GM21576 (cell line): ENCODE data around the gene RAB26.
"Not testable (repeated sequence)": the region's sequence is repeated elsewhere in the genome, so short reads cannot be mapped to it uniquely, and the experiment has no call there.

Source experiments
- ATAC-seq: cut with Tn5 transposase; IDR thresholded peaks from one replicate; pipeline ENCODE4 v1.9.1; 2021; ENCODE audit warnings: mild to moderate bottlenecking, moderate library complexity; ENCODE audit not compliant: unreplicated experiment

RAB26 gene

DNA sequence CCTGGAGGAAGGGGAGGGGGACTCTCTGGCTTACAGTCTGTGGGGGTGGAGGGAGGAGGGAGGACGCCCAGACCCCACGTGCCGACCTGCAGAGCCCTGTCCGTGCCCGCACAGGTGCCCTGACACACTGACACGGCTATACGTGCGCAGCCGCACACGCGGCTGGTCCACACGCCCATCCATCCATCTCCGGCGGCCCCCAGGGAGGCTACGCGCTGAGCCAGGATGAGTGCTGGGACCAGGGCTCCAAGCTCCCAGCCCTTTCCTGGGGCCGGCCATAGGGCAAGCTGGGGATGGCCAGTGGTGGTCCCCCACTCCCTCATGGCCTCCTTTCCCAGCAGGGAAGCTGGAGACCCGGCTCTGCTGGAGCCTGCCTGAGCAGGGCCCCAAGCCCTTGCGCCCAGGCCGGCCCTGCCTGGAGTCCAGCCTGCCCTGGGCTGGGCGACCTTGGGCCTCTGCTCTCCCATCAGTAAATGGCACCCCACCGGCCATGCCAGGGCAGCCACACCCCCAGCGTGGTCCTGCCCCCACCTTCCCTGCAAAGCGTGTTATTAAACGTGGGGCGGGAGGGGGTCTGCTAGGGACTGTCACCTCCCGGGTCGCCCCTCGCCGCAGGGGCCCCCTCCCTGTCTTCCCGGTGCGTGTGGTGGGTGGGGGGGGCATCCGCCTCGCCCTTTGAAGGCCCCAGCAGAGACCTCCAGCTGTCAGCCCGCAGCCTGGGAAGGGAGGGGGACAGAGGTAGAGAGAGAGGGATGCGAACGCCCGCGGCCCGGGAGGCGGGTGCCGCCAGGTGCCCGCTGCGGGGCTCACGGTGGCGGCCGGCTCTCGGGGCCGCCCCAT, 47.1 kb downstream of the RAB26 start:
- no peak for ATAC-seq

DNA sequence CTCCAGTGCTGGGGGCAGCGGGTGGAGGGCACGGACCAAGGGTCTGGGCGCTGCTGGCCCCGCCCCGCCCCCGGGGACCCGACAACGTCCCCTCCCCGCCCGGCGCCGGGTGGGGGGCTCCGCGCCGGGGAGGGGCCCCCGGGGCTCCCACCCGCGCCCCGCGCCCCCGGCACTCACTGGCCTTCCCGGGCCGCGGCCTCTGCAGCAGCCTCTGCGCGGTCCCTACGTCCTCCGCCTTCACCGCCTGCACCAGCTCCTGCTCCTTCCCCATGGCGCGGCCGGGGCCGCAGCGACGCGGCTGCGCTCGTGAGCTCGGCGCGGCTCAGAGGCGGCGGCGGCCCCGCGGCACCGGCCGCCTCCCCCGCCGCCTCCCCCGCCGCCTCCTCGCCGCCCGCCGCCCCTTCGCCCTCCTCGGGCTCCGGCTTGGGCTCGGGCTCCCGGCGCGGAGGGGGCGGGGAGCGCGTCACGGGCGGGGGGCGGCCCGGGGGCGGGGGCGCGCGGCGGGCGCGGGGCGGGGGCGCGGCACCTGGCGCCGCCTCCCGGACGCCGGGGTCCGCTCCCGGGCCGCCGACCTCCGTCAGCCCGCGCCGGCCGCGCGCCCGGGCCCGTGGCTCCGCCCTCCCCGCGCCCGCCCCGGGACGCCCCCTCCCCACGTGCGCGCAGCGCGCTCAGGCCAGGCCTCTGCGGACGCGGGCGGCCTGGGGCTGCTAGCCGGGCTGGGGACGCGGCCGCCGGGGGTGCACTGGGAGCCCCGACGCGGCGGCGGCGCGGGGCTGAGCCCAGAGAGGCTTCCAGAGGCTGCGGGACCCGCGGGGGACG, 47.9 kb downstream of the RAB26 start, which contains the start of gene CASKIN1:
Gene CASKIN1, minus strand, starts transcription at position 444 of the 819 bp plus-strand sequence. Its CDS starts 173 bp downstream, at position 271.
- no peak for ATAC-seq

DNA sequence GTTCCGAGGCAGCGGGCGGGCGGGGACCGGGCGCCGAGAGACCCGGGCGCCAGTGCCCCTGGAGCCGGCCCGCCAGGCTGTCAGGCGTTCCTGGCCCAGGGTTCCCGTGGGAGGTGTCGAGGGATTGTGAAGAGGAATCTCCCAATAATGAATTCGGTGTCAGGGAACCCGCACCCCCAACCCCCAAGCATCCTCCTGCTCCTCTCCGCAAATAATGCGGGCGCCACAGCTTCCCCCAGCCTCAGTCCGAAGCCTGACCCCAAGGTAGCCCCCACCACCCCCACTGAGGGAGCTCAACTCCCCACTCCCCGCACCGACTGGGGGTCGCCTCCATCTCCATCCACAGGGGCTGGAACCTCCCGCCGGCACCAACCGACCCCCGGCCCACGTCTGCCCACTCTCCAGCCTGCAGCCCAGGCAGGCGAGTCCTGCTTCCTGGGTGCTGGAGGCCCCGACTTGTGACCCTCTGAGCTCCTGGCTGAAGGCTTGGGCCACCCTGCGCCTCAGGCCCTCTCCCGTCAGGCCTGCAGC, 48.6 kb downstream of the RAB26 start:
- no peak for ATAC-seq

DNA sequence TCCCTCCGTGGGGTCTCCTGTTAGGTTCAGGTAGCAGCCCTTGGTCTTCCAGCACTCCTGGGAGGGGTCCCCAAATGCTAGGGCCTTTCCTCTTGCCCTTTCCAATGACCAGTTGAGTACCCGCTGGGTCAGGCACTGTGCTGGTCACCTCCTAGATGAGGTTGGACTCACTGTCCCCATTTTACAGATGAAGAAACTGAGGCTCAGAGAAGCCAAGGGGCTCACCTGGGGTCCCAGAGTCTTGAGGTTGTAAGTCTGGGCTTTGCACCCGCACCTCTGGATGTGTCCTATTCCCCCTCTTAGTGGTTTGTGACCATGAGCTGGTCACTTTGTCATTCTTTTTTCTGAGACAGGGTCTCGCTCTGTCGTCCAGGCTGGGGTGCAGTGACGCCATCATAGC, 49.3 kb downstream of the RAB26 start:
- ATAC-seq, result no peak

DNA sequence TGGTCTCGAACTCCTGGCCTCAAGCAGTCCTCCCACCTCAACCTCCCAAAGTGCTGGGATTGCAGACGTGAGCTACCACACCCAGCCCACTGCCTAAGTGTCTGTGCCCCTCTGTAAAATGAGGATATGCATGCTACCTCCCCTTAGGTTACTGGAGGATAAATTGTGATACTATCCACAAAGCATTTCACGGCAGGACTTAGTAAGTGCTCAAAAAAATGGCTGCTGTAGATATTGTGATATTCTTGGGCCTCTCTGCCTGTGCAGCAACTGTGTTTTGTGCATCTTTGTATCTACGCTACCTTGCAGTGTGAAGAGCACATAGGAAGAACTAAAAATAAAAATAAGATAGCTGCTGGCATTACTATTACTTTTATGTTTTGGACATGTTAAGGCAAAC, 49.9 kb downstream of the RAB26 start:
- no peak for ATAC-seq

DNA sequence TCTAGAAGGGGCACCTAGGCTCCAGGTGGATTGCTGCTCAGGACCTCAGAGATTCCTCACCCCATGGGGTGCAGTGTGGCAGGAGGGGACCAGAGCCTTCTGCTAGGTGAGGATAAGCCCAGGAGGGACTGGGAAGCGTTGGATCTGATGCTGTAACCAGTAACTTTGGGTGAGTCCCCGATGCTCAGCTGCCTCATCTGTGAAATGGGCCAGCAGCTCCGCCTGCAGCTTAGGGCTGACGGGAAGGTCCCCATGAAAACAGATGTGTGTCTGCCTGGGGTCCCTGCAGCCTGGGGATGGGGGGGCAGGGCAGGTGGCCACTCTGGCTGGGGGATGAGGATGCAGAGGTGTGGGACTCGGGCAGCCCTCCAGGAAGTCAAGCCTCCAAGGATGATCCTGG, 50.7 kb downstream of the RAB26 start:
- no peak for ATAC-seq

DNA sequence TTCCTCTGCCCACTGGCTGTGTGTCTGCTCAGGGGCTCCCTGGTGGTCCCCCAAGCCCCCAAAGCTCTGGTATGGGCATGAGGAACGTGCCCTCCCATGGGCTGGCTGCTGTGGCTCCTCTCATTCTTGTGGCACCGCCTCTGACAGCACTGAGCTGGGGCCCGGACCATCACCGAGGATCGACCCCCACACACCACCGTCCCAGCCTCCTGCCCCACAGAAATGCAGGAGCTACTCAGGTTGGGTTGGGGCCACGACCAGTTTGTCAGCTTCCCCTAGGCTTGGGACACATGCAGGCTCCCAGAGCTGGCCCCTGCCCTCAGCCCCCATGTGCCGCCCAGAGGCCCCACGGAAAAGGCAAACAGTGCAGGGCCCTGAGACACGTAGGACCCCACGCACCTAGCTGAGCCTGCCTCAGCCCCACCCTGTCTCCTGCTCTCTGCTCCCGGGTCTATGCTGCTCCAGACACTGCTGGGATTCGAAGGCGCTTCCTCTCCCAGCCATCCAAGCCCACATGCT, 51.3 kb downstream of the RAB26 start:
- no peak for ATAC-seq

DNA sequence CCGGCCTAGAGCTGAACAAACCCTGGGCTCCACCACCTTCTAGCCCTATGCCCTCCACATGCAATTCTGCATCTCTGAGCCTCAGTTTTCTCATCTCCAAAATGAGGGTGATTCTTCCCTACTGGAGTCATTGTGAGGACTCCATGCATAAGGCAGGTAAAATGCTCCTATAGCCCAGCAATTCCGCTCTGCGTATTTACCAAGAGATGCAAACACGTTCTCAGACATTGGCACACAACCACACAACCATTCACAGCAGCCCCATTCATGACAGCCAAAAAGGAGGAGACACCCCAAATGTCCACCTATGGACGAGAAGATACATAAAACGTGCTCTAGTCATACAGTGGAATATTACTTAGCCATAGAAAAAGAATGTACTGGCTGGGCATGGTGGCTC, 51.9 kb downstream of the RAB26 start:
- no peak for ATAC-seq

DNA sequence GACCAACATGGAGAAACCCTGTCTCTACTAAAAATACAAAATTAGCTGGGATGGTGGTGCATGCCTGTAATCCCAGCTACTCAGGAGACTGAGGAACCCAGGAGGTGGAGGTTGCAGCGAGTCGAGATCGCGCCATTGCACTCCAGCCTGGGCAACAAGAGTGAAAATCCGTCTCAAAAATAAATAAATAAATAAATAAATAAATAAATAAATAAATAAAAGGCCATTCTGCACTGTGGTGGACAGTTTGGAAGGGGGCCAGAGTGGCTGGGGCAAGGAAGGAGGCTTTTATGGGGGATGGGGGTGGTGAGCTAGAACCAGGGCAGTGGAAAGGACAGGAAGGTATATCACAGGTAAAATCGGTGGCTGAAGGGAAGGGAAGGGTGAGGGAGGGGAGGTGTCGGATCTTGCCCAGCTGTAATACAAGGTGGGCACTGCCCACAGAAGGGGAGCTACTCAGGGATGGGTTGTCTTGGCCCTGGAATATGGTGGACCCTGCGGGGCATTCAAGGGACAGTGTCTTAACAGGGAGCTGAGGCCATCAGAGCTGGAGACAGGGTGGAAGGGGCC, 54.8 kb downstream of the RAB26 start:
- ATAC-seq, result not testable (repeated sequence)
